Uterus (tissue), 4 donors: ENCODE data around the gene CCDC178. TPM values are rescaled to one million over a fixed set of nuclear protein-coding genes. Genes with fewer than 3 reads are reported as not detected.

Source experiments
- DNase-seq, 2 donors: peaks; one replicate each; pipeline ENCODE4 v3.0.0-alpha.2; 2019 to 2020
- H3K27ac ChIP-seq, 2 donors: fragments of 200-600 bp; sonication (generic); 1 replicate in 1 of 2; 2 replicates in 1 of 2; pipeline ENCODE4 v1.5.1; 2016 to 2018
- H3K27me3 ChIP-seq, 2 donors: fragments of 200-600 bp; sonication (generic); one replicate each; pipeline ENCODE4 v1.5.1; 2018 to 2019; ENCODE audit warnings: control low read depth in 1 of 2
- H3K36me3 ChIP-seq, 2 donors: fragments of 200-600 bp; sonication (generic); one replicate each; pipeline ENCODE4 v1.5.1; 2019; ENCODE audit warnings: control low read depth in 1 of 2
- H3K4me1 ChIP-seq, 2 donors: fragments of 200-600 bp; sonication (generic); one replicate each; pipeline ENCODE4 v1.5.1; 2018 to 2019; ENCODE audit warnings: control low read depth in 1 of 2
- H3K4me3 ChIP-seq, 2 donors: fragments of 200-600 bp; sonication (generic); 1 replicate in 1 of 2; 2 replicates in 1 of 2; pipeline ENCODE4 v1.5.1; 2018 to 2019; ENCODE audit warnings: mild to moderate bottlenecking in 1 of 2
- H3K9me3 ChIP-seq, 2 donors: fragments of 200-600 bp; sonication (generic); one replicate each; pipeline ENCODE4 v1.5.1; 2019; ENCODE audit warnings: control low read depth in 1 of 2
- POLR2A ChIP-seq, 2 donors: fragments of 450-650 bp; IDR thresholded peaks; one replicate each; pipeline ENCODE4 v1.6.1; 2016; ENCODE audit warnings: antibody characterized with exemption in 2 of 2, mild to moderate bottlenecking in 1 of 2, moderate library complexity in 1 of 2
- intact Hi-C: fragments of 100-400 bp; cut with DNase I; formaldehyde crosslinking; loops from one replicate; pipeline ENCODE4 v1.15.1; 2023; ENCODE audit warnings: low total_unique reads
- total RNA-seq, 4 donors: library from RNA; depleted of rRNA in 3 of 4; stranded (reverse); fragments of >200 nt in 3 of 4; gene quantifications; one replicate each; pipeline versions ENCODE4 v1.1.0 to v1.2.4, GENCODE V29; 2014 to 2023
- TF ChIP-seq, protein P1 (sequence below), 4 experiments: fragments of 200-600 bp in 2 of 4; fragments of 450-650 bp in 2 of 4; sonication (generic) in 2 of 4; IDR thresholded peaks; one replicate each; pipeline ENCODE4 v1.5.1; 2016 to 2019; ENCODE audit warnings: antibody characterized with exemption in 4 of 4, mild to moderate bottlenecking in 2 of 4, moderate library complexity in 1 of 4
- donor health status: DM: yes; HTN: yes; CAD: no.

The CCDC178 gene
- total RNA-seq, 4 donors from 2014 or later, result 1.0 to 28.7 (median 8.8) TPM

DNA sequence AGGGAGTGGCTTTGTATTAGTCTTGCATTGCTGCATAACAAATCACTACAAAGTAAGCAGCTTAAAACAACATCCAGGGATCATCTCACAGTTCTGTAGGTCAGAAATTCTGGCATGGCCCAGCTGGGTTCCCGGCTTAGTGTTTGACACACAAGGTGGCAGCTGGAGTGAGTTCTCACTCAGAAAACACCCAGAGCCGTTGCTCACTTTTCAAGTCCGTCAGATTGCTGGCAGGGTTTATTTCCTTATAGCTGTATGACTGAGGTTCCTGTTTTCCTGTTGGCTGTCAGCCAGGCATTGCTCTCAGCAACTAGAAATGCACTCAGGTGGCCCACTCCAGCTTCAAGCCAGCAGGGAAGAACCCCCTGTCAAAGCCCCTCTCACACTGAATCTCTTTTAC, 324.1 kb downstream of the CCDC178 start:
- Histone ChIP-seq H3K4me3 (no peak overlapping the region), H3K9me3 (no peaks in the 10 kb centered on the region), H3K27me3 (no peaks in the 10 kb centered on the region), H3K36me3 (no peaks in the 10 kb centered on the region), H3K4me1 (no peaks in the 10 kb centered on the region), H3K27ac (no peak overlapping the region)
- TF ChIP-seq, protein P1, sequence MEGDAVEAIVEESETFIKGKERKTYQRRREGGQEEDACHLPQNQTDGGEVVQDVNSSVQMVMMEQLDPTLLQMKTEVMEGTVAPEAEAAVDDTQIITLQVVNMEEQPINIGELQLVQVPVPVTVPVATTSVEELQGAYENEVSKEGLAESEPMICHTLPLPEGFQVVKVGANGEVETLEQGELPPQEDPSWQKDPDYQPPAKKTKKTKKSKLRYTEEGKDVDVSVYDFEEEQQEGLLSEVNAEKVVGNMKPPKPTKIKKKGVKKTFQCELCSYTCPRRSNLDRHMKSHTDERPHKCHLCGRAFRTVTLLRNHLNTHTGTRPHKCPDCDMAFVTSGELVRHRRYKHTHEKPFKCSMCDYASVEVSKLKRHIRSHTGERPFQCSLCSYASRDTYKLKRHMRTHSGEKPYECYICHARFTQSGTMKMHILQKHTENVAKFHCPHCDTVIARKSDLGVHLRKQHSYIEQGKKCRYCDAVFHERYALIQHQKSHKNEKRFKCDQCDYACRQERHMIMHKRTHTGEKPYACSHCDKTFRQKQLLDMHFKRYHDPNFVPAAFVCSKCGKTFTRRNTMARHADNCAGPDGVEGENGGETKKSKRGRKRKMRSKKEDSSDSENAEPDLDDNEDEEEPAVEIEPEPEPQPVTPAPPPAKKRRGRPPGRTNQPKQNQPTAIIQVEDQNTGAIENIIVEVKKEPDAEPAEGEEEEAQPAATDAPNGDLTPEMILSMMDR (IDR thresholded peaks at IDR 0.05), result no peak
- TF ChIP-seq POLR2A (IDR thresholded peaks at IDR 0.05), result no peak
- peak in 1 of 2 donors; percentile 15 for DNase-seq
- intact Hi-C loops, result no loop called here

DNA sequence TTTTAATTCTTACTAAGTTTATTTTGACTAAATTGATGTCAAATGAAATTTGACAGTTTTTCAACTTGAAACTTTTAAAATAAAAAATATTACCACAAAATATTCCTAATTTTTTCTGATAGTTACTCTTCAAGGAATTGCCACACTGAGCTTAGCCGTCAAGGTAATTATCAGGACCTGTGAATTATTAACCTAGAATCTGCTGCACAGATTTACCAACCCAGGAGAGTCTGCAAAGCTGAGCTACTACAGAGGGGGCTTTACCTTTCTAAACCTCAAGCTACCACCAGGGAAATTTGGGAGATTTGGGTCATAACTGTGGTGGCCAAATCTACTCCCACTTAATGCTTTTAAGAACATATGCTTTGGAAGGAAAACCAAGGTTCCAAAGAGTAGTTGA, 324.6 kb downstream of the CCDC178 start:
- no peaks in the 10 kb centered on the region for H3K9me3 ChIP-seq
- H3K4me1 ChIP-seq, result no peaks in the 10 kb centered on the region
- no peak for DNase-seq
- H3K27ac ChIP-seq, result no peak overlapping the region
- H3K36me3 ChIP-seq, result no peaks in the 10 kb centered on the region
- no peak overlapping the region for H3K4me3 ChIP-seq
- no peaks in the 10 kb centered on the region for H3K27me3 ChIP-seq
- no peak for TF ChIP-seq POLR2A (IDR thresholded peaks at IDR 0.05)
- TF ChIP-seq, protein P1 (IDR thresholded peaks at IDR 0.05), result no peak
- intact Hi-C loops, result no loop called here

- Histone ChIP-seq H3K4me3 (no peak overlapping the region), H3K4me1 (no peaks in the 10 kb centered on the region), H3K27ac (no peak overlapping the region), H3K36me3 (no peaks in the 10 kb centered on the region), H3K27me3 (no peaks in the 10 kb centered on the region), H3K9me3 (no peaks in the 10 kb centered on the region)
- no peak for TF ChIP-seq POLR2A (IDR thresholded peaks at IDR 0.05)
- TF ChIP-seq, protein P1 (IDR thresholded peaks at IDR 0.05), result no peak
- intact Hi-C loops, result no loop called here
- DNase-seq, result no peak
Observed at GRCh38 chr18:33115476-33115875, 325.0 kb downstream of the CCDC178 start.

DNA sequence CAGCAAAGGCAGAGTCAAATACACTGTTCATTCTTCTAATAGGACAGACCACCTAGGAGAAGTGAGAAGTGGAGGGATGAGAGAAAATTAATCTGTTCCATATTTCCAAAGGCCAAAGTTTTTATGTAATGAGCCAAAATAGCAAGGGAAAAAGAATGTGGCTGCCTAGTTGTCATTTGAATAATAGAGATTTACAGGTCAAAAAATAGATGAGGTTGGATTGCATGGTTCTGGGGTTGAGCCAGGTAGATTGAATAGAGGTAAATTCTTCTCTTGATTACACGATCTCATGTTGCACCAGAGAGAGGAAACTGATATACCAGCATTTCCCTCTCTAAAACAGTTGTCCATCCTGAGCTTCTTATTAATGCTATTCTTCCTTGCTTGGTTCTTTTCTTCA, 325.8 kb downstream of the CCDC178 start:
- DNase-seq, result no peak
- H3K27me3 ChIP-seq, result no peaks in the 10 kb centered on the region
- H3K9me3 ChIP-seq, result no peaks in the 10 kb centered on the region
- intact Hi-C loops, result no loop called here
- no peak overlapping the region for H3K27ac ChIP-seq
- TF ChIP-seq POLR2A (IDR thresholded peaks at IDR 0.05), result no peak
- TF ChIP-seq, protein P1 (IDR thresholded peaks at IDR 0.05), result no peak
- H3K4me3 ChIP-seq, result no peak overlapping the region
- H3K4me1 ChIP-seq, result no peaks in the 10 kb centered on the region
- H3K36me3 ChIP-seq, result no peaks in the 10 kb centered on the region

DNA sequence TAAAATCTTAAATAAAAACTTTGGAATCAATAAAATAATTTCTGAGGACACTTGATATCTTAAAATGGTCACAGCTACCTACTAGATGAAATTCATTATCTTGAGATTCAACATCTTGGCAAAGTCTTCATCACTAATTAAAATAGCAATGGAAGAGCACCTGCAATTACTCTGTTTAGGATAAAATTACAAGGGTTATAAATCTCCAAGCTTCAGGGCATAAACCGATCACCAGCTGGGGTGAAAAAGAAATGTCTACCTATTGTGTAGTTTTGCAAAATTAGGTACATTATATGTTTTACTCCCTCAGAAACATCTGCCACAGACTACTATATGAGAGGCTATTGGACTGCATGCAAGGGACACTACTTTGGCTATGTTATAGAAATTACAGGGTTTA, 327.1 kb downstream of the CCDC178 start:
- no peak overlapping the region for H3K4me3 ChIP-seq
- TF ChIP-seq, protein P1 (IDR thresholded peaks at IDR 0.05), result no peak
- no peak for TF ChIP-seq POLR2A (IDR thresholded peaks at IDR 0.05)
- intact Hi-C loops, result no loop called here
- no peaks in the 10 kb centered on the region for H3K4me1 ChIP-seq
- no peak for DNase-seq
- no peak overlapping the region for H3K27ac ChIP-seq
- no peaks in the 10 kb centered on the region for H3K9me3 ChIP-seq
- no peaks in the 10 kb centered on the region for H3K27me3 ChIP-seq
- H3K36me3 ChIP-seq, result no peaks in the 10 kb centered on the region
